NCI-H1105 treated with DMSO at 0.1 percent for 48 hours (cell line): Measurements from ENCODE around the gene SLC3A2.
A peak's percentile ranks its signal among the peaks of the same experiment; 100 is the strongest.

Experiments
- DNase-seq: peaks from one replicate; lab custom pipeline; 2025; lab: John Stamatoyannopoulos, UW

SLC3A2 gene

DNA sequence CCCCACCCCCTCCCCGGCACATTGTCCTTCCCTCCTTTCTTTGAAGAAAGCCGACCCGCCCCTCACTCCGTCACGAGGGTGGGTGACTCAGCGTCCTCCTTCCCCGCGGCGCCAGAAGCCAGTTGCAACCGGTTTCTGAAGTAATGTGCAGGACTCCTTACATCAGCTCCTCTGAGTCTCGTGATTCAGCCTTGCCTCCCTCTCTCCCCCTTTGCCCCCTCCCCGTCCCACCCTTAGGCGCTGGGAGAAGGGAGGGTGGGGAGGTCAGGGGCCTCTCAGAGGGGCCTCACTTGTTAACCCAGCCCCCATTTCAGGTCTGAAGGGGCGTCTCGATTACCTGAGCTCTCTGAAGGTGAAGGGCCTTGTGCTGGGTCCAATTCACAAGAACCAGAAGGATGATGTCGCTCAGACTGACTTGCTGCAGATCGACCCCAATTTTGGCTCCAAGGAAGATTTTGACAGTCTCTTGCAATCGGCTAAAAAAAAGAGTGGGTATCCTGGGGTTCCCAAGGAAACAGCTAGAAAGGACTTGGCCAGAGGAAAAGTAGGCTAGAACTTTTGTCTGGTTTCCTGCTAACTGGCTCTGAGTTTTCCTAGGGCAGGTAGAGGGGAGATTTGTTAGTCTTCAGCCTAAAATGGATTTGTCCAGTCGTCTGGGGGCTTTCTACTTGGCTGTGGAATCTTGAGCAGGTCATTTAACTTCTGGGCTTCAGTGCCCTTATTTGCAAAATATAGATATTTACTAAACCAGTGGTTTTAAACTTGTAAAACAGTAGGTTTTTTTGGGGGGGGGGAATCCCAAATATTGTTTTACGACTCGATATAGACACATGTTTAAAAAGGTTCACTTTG, 1.1 kb downstream of the SLC3A2 start:
- DNase-seq = peak; percentile 90

DNA sequence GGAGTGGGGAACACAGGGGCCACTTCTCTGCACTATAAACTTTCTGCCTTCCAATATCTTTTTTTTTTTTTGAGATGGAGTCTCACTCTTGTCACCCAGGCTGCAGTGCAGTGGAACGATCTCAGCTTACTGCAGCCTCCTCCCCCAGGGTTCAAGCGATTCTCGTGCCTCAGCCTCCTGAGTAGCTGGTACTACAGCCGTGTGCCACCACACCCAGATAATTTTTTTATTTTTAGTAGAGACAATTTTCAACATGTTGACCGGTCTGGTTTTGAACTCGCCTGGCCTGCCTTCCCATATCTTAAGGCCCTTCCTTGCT, 1.7 kb downstream of the SLC3A2 start:
- DNase-seq = no peak

DNA sequence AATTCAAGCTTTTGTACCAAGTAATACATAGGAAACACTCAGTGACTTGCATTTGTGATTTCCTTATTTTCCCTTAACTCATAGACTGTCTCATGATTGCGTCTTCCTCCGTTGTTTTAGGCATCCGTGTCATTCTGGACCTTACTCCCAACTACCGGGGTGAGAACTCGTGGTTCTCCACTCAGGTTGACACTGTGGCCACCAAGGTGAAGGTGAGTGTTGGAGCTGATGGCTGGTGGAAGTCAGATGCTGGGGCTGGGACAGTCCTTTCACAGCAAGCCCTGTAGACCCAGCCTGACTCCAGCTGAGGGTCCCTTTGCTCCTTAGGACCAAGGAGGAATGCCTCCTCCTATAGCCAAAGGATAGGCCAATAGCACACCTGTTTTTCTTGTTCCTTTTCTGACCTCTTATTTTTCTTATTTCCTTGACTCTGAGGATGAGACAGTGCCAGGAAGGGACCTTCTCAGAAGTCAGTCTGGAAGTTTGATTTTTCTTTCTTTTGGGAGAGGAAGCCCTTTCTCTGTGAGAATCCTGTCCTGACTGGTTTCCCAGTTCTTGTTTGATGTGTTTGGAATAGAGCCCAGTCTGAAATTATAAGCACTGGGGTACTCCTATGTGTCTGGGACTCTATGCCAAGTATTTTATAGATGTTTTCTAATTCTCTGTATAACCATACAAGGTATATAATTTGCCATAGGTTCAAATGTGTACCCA, 2.2 kb downstream of the SLC3A2 start:
- DNase-seq = no peak

DNA sequence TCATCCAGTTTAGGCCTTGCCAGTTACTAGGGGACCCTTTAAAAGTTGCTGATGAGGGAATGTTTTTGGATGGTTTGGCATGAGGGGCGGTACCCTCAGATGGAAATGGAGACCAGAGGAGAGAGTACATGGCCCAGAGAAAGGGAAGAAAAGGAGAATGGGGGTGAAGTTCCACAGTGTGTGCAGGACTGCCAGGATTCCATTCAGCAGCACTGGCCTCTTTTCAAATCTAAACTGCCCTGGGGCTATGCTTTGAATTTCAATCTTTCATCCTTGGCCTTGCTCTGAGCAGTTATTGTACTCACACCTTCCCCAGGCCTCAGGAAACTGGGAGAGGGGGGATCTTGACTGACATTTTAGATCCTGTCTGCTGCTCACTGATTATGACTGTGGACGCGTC, 3.0 kb downstream of the SLC3A2 start:
- no peak for DNase-seq

DNA sequence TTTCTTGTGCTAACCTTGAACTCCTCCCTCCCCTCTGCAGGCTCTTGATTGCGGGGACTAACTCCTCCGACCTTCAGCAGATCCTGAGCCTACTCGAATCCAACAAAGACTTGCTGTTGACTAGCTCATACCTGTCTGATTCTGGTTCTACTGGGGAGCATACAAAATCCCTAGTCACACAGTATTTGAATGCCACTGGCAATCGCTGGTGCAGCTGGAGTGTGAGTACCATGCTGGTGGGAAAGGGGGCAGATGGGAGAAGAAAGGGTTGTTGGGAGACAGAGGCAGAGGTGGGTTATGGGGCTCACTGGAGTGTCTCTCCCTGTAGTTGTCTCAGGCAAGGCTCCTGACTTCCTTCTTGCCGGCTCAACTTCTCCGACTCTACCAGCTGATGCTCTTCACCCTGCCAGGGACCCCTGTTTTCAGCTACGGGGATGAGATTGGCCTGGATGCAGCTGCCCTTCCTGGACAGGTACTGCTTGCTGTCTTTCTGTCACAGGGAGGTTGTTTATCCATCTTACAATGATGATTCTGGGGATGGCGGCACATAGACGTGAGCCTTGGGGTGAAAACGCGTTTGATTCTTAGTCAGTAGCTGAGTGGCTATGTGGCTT, 4.5 kb downstream of the SLC3A2 start:
- no peak for DNase-seq

DNA sequence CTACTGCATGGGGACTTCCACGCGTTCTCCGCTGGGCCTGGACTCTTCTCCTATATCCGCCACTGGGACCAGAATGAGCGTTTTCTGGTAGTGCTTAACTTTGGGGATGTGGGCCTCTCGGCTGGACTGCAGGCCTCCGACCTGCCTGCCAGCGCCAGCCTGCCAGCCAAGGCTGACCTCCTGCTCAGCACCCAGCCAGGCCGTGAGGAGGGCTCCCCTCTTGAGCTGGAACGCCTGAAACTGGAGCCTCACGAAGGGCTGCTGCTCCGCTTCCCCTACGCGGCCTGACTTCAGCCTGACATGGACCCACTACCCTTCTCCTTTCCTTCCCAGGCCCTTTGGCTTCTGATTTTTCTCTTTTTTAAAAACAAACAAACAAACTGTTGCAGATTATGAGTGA, 7.7 kb downstream of the SLC3A2 start:
- DNase-seq = no peak

DNA sequence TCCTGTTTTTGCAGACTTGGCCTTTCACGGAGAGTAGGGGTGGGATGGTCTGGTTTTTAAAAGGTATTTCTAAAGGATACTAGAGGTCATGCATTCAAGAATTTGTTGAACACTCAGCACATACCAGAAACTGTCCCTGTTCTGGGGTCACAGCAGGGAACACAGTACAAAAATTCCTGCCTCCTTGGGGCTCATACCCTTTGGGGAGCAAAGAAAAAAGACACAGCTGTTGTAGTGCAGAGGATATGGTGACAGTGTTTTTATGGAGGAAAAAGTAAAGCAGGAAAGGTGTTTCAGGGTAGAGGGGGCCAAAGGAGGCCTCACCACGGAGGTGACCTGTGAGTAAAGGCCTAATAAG, 8.4 kb downstream of the SLC3A2 start:
- DNase-seq = no peak

DNA sequence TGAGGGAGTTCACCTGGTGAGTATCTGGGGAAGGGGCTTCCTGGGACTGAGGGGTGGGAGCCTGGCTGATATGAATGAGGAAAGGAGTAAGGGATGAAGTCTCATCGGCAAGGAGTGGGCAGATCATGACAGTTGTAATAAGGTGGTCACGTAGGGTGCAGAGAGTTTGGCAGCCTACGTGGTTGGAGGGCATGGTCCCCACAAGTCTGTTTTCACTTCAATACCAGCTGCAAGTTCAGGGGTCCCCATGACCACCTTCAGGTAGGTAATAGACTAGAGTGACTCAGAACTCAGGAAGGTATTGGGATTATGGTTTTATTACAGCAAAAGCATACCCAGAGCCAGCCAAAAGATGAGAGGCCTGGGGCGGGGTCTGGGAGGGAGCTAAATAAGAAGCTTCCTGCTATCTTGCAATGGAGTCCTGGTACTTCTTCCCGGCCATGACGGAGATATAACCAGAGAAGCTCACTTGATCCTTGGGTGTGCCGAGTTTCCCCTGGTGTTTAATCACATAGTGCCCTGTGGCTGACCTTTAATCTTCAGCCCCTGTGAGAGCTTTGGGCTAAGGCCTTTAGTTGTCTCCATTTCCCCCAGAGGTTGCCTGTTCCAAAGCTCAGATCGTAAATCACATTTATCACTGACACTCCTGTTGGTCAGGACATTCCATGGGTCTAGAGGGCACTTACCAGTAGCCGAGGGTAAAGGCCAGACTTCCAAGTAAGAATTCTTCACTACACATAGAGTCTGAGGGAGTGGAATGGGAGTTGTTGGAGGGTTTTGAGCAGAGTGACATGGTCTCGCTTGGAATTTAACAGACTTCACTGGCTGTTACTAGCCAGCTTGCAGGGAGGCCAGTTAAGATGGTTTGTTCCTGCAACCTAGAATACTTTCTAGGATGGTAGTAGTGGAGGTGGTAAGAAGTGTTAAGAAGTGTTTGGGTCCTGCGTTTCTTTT, 9.1 kb downstream of the SLC3A2 start:
- no peak for DNase-seq

DNA sequence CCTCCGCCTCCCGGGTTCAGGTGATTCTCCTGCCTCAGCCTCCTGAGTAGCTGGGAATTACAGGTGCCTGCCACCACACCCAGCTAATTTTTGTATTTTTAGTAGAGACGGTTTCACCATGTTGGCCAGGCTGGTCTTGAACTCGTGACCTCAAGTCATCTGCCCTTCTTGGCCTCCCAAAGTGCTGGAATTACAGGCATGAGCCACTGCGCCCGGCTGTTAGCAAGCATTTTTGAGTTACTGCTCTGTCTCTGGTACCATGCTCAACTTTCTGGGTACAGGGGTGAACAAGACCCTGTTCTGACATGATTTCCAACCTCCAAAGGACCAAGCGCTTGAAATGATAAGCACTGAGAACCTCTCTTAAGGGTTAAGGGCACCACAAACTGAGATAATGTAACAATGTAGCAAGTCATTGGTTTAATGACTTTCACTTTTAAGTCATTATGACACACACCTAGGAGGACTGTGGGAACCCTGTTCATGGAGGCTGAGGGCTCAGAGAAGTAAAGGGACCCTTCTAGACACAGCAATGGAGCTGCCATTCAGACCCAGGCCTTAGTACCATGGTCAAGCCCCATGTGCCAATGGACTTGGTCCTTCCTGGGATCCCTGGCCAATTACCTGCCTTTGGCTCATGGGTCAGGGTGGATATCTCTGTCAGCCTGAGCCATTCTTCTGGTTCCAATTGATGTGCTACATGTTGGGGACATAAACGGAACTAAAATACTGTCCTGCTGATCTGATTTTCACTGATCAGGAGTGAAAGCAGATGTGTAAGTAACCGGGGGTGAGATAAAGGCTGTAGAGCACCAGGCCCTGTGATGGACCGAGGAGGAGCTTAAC, 11.6 kb downstream of the SLC3A2 start:
- no peak for DNase-seq

DNA sequence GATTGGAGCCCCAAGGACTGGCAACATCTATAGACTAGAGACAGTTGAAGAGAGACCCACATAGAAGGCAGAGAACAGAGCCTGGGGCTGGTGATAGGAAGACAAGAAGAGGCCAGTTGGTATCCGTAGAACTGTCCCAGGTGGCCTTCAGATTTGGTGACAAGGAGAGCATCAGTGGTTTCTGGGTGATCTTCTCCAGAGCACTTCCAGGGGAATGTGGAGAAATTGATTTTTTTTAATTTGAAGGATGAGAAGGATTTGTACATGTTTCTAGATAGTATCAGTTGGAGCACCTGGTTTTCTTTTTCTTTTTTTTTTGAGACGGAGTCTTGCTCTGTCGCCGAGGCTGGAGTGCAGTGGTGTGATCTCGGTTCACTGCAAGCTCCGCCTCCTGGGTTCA, 14.8 kb downstream of the SLC3A2 start:
- no peak for DNase-seq

DNA sequence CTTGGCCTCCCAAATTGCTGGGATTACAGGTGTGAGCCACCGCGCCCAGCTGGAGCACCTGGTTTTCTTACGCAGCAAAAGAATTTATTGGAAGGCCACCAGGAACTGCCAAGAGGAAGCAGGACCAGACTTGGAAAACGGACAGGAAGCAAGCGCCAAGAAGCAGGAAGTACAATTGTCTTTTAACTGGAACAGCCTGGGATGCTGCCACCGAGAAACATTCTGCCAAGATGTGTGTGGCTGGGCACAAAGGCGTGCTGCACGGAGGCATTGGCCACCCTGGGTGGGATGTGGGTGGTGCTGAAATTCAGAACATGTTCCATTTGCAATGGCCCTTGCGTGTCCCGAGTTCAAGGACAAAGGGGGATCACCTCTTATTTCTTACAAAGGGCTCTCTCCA, 15.4 kb downstream of the SLC3A2 start:
- no peak for DNase-seq

DNA sequence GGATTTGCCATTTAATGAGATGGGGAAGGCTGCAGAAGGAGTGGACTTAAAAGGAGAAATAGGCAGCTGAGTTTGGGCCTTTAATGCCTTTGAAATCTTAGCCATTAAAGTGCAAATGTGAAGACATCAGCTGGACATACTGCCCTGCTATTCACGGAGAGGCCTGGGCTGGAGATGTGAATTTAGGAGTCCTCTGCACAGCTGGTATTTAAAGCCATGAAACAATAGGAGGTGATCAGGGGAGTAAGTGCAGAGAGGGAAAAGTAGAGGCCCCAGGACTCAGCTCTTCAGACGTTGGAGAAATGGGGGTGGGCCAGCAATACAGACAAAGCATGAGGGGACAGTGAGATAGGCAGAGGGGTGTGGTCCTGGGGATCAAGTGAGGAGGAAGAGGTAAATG, 16.6 kb downstream of the SLC3A2 start:
- DNase-seq = no peak

DNA sequence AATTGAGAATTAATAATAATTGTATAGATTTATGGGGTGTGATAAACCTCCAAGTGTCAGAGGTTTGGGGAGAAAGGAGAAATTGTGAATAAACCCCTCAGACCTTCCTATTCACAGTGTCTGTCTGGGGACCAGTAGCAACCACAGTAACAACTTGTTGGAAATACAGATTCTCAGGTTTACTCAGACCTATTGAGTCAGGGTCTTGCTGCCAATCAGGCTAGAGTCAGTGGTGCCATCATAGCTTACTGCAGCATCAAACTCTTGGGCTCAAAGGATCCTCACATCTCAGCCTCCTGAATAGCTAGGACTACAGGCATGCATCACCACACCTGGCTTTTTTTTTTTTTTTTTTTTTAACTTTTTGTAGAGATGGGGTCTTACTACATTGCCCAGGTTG, 17.3 kb downstream of the SLC3A2 start:
- DNase-seq = no peak

DNA sequence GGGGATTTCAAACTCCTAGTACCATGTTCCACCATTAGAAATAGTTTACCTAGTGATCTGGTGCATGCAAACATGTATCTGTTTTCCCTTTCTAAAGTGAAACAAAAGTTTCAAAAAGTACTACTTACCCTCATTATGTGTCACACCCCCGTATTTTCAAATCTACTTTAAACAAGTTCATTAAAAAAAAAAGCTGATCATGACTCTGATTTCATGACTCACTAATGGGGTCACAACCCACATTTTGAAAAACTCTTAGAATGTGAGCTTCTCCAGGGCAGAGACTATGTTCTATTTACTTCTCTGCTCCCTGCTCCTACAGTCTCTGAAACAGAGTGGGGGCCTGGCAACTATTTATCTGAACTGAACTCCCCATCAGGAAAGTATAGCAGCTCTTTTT, 22.2 kb downstream of the SLC3A2 start:
- DNase-seq = no peak

DNA sequence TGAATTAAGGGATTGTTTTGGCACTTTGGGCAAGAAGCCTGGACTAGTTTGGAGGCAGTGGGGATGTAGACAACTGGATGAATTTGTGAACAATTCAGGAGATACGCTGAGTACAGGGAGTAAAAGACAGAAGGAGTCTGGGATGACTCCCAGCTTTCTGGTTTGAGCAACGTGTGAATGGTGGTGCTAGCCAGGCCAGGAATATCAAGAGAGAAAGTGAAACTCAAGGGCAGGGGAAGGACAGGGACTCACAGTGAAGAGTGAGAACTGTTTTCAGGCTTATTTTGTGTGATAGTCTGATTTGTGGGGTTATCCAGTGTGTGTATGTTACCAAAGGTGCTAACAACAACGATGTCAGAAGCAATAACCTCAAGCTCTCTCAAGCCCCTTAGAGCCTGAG, 24.6 kb downstream of the SLC3A2 start:
- no peak for DNase-seq

DNA sequence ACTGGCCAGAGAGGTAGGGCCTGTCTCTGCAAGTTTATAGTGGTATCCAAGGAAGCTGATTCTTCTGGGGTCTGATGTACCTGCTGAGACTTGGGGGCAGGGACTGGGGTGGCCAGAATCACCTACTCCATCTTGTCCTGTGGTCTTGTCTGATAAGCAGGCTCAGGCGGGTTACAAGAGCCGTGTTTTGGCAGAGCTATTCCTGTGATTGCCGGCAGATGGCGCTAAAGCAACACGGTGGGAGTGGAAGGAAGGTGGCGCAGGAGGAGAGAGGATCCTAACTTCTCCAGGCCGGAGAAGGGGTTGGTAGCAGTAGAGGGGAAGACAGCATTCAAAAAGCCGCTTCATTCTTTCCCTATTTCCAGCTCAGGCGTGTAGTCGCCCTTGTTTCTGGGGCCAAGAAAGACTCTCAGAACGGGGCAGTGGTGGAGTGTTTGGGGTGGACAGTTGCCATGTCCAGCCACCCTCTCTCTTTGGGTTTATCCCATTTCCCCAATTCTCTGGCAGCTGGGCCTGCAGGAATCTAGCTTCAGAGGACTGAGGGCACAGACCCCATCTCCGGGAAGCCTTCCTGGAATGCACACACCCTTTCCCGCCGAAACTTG, 25.3 kb downstream of the SLC3A2 start:
- DNase-seq = peak; percentile 61

DNA sequence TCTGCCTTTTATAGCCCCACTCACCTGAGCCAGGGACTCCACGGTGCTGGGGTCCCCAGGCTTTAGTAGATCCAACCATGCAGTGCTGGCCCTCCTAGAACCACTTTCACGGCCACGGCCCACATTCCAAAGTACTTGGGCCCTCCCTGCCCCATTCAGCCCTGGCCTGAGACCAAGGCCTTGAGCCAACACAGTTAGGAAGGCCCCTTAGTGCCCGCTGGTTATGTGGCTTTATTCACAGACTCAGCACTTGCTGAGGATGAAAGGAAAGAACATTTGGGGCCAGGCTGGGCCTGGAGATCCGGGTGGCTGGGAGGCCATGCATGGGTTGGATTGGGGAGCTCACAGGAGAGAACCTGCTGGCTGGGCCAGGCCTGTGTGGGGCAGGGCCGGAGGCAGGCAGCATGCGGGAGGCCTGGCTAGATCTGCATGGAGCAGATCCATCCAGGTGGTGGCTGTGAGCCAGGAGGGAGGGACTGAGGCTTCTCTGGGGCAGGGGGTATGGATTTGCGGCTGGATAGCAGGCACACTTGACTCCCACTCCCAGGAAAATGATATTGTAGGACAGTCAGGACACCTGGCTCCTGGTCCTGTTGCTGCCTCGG, 27.9 kb downstream of the SLC3A2 start:
- no peak for DNase-seq

DNA sequence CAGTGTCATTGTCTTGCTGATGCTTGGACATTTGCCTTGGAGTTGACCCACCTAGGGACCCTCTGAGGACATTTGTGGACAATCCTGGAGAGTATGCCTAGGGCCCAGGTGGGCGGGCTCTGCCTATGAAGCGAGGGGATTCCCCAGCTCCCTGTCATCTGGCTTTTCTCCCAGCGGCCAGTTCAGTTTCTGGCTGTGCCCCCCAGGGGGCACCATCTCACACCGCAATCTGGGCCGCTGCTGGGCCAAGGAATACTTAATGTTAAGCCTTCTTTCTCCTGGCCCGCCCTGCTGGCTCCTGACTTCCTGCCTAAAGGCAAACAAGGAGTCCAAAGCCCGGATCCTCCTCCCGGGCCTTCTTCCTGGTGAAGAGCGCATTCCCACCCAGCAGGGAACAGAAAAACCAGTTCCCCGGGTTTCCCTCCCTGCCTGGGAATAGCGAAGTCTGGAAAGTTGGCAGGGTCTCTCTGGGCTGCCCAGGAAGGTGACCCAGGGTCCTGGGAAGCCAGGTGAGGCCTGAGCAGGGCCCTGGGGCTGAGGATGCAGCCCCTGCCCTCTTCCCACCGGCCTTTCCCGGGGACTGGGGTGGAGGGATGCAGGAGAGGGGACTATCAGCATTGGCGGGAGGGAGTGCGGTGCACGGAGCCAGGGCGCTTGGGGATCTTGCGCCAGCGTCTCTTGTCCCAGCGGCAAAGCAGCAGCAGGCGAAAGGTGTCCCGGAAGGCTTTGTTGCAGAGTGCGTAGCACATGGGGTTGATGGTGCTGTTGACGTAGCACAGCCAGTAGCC, 28.6 kb downstream of the SLC3A2 start:
- DNase-seq = peak; percentile 35

DNA sequence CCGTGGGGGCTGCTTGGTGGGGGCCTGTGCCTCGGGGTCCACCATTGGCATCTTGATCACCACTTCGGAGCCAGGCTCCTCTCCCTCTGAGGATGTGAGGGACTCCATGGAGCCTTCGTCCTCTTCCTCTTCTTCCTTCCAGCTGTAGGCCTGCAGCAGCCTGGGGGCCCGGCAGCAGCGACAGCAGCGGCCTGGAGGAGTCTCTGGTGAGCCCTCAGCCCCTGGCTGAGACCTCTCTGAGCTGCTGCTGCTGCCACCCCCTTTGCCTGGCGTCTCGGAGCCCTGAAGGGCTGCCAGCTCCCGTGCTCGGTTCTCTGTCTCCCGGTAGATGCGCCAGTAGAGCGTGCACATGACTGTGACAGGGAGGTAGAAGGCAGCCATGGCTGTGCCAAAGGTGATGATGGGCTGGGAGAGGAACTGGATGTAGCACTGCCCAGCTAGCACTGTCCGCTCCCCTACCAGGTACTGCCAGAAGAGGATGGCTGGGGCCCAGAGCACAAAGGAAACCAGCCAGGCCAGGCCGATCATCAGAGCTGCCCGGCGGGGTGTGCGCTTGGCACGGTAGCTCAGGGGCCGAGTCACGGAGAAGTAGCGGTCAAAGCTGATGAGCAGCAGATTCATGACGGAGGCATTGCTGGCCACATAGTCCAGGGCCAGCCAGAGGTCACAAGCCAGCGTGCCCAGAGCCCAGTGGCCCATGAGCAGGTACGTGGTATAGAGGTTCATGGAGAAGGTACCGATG, 29.6 kb downstream of the SLC3A2 start:
- DNase-seq = no peak
